T-helper 2 cell treated with Interferon-gamma antibody and Interleukin-4, amounts not matched to agents 100 ng/mL and 5 ng/mL, for 36 hours (primary cell): ENCODE results near the gene TNNT1. TPM values are rescaled to one million over a fixed set of nuclear protein-coding genes. Genes with fewer than 3 reads are reported as not detected.
"Not testable (repeated sequence)": the region's sequence is repeated elsewhere in the genome, so short reads cannot be mapped to it uniquely, and the experiment has no call there.

Experiments
- intact Hi-C: fragments of 100-400 bp; cut with micrococcal nuclease; formaldehyde crosslinking; loops from one replicate; pipeline ENCODE4 v1.15.1; 2023
- total RNA-seq: library from RNA; stranded (reverse); gene quantifications from 2 replicates; pipeline ENCODE4 v1.2.3, GENCODE V29; 2022

Gene TNNT1, protein sequence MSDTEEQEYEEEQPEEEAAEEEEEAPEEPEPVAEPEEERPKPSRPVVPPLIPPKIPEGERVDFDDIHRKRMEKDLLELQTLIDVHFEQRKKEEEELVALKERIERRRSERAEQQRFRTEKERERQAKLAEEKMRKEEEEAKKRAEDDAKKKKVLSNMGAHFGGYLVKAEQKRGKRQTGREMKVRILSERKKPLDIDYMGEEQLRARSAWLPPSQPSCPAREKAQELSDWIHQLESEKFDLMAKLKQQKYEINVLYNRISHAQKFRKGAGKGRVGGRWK
- 0.34 and 0.48 TPM in 2 replicates for total RNA-seq

DNA sequence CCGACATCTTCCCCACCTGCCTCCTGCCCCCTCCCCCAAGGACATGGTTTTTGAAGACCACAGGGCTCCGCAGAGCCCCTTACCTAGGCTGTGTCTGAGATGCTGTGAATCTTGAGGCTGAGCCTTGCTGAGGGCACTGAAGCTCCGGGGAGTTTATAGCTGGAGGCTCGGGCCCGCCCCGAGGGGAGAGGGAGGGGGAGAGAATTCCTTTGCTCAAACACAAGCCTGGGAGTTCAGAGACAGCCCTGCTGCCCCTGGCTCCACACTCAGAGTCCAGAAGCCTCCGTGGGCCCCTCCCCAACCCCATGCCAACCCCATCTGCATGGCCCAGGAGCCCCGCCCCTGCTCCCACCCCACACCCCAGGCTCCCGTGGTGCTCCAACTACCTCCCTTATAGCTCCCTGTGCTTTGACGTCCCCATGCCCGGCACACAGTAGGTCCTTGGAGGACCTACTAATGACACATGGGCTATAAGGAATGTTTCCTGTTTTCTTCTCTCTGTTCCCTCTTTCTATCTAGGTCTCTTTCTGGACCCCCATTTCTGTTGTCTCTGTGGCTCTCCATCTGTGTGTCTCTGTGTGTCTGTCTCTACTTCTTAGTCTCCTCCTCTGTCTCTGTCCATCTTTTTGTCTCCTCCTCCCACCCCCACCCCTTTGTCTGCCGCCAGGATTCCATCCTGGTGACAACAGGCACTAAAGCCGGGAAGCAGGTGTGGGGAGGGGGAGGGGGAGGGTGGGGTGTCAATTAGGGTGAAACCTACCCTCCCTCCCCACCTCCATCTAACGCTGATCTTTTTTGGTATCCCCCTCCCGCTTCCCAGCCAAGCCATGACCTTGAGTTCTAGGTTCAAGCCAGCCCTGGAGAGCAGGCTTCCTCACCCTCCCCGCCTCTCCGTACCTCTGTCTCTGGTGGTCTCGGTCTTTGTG, at the start of gene TNNT1:
TNNT1 (minus strand) TSS at position 129 of the 926 bp plus-strand sequence. CDS start 2,049 bp downstream, outside the sequence.
- intact Hi-C loops = loop anchor here (10.0 kb wide), 1 partner anchor 305 kb away; no protein-coding TSS in a partner anchor

- intact Hi-C loops = no loop called here
Measured at GRCh38 chr19:55198651-55199050, 49.6 kb upstream of the TNNT1 start.

DNA sequence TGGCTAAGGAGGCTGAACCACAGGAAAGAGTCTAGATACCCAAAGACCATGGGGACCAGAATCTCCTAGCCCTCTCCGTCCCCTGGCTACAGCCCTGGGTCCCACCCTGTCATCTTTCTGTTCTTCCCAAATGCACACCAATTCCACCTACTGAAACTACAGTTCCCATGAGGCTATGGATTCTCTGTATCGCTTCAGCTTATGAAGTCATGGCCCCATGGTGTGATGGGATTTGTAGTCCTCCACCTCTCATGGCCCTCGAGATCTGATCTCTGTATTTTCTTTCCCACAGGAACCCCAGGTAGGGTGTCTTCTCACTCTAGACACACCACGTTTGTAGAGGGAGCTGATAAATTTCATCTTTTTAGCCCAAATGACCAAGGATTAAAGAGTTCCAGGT, 48.5 kb upstream of the TNNT1 start:
- intact Hi-C loops = no loop called here

GRCh38 chr19:55196803-55197202, 47.8 kb upstream of the TNNT1 start:
- intact Hi-C loops = no loop called here

DNA sequence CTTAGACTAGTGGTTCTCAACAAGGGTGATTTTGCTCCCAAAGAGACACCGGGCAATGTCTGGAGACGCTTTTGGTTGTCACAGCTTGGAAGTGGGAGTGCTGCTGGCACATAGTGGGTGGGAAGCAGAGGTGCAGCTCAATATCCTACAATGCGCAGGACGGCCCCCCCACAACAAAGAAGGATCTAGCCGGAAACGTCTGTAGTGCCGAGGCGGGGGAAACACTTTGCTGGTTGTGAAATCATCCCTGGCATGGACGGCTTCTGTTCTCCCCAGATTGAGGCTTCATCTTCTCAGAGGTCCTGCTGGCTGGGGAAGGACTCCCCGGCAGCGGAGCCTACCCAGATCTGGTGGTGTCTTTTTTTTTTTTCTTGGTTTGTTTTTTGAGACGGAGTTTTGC, 44.5 kb upstream of the TNNT1 start:
- intact Hi-C loops = no loop called here

DNA sequence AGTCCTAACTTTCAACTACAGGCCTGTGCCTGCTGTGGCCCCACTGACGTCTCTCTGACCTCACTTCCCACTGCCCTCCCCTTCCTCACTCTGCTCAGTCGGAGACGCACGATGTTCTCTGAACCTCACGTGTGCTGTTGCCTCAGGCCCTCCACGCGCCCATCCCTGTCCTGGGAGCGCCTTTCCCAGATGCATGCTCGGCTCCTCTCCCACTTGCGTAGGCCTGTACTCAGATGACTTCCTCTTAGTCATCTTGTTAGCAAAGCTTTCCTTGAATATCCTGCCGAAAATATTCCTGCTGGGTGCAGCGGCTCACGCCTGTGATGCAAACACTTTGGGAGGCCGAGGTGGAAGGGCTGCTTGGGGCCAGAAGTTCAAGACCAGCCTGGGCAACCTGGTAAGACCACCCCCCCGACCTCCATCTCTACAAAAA, 40.4 kb upstream of the TNNT1 start:
- intact Hi-C loops = no loop called here

GRCh38 chr19:55188625-55189024, 39.6 kb upstream of the TNNT1 start:
- intact Hi-C loops = no loop called here

DNA sequence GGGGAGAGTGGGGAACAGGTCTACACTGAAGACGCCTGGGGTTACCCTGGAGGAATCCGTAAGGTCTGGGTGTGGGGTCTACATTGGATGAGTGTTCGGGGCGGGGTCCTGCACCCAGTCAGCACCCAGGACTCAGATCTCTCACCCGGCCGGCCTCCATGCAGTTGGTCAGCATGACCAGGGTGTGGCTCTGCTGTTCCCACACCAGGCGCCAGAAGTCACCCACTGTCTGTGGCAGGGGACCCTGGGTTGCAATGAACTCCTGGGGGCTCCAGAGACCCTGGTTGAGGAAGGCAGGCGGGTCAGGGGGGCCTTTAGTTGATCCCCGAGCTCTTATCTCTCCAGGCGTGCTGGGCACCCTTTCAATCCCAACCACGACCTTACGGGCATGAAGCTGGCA, 37.1 kb upstream of the TNNT1 start:
- intact Hi-C loops = no loop called here

- intact Hi-C loops = no loop called here
Measured at GRCh38 chr19:55181740-55182139, 32.7 kb upstream of the TNNT1 start.

- intact Hi-C loops = loop anchor here (1.0 to 5.0 kb wide), 2 partner anchors 77 to 228 kb away; partner anchors contain the start of gene PPP6R1
Measured at GRCh38 chr19:55179606-55180484, 30.8 kb upstream of the TNNT1 start, which contains the start of gene SYT5. TSS of gene SYT5 (minus strand) at chr19:55180289. CDS start at chr19:55179041, 1,248 bp downstream.

DNA sequence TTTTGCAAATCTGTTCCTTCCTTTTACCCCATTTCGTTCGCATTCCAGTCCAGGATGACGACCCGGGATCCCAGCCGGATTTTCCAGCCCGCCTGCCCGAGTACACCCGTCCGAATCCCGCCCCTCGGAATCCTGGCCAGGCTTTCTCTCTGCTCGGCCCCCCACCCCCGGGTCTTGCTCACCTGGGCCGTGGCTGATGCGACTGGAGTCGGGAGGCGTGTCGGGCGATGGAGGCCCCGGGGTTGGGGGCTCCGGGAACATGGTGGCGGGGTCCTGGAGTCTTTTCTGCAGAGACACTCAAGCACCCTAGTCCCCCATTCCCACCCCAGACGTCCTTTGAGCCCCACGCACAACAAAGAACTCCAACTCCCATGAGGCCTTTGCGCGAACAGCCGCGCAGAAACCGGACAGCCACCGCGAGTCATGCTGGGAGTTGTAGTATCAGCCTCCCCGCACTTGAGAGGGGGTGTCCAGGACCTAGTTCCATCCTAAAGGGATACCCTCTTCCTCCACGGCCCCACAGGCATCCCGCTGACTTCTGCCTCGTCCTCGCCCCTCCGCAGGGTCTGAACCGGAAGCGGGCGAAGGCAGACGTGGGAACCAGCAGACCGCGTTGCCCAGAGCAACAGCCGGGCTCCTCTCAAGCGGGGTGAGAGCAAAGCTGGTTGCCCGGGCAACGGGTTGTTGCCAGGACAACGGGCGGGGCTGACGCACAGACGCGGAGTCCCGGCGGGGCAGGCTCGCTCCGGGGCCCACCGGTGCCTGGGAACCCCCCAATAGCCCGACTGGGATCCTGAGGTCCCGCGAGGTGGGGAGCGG, 30.0 kb upstream of the TNNT1 start:
- intact Hi-C loops = loop anchor here (5.0 kb wide), 1 partner anchor 78 kb away; the partner anchor contains the start of gene PPP6R1

DNA sequence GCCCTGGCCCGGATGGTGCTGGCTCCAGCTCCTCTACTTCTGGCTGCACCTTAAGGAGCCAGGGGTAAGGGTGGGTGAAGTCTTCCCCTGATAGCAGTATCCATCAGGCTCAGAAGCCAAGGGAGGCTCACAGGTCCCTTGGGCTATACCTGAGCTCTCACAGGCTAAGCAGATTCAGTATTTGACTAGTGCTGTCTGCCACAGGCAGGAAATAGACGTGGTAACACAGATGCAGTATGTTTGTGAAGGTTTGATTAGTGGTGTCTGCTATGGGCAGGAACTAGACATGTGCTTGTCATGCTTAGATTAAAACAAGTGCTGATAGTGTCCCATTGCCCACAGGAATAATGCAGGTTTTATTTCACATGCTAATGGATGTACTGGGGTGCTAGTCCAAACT, 27.1 kb upstream of the TNNT1 start:
- intact Hi-C loops = loop anchor here (5.0 kb wide), 1 partner anchor 81 kb away; the partner anchor contains the start of gene PPP6R1

DNA sequence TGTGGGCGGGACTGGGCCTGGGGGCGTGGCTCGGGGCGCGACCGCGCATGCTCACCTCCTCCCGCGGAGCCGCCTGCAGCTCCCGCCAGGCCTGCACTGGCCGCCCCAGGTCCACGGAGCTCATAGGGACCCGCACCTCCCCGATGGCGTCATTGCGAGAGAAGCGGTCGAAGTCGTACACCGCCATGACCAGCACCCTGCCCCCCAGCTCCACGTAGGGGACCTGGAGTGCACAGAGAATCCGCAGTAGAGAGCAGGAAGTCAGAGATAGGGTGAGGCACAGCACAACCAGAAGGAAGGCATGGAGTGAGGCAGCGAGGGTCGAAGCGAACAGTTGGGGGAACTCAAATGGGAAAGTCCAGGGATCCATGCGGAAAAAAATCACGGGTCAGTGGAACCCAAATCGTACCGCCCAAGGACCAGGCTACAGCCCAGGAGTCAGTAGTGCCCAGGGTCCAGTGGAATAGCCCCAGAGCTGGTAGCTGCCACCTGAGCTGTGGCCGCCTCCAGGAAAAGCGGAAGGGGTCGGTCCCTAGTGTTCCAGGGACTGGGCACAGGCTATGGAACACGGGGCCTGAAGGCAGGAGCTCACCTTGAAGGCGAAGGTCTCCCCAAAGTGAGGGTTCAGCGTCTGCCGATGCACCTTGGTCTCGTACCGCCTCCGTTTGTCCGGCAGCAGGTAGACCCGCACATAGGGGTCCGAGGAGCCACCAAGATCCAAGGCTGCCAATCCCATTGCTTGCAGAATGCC, 26.3 kb upstream of the TNNT1 start:
- intact Hi-C loops = loop anchor here (5.0 kb wide), 1 partner anchor 82 kb away; the partner anchor contains the start of gene PPP6R1

- intact Hi-C loops = loop anchor here (5.0 kb wide), 1 partner anchor 83 kb away; the partner anchor contains the start of gene PPP6R1
Measured at GRCh38 chr19:55174425-55175116, 25.6 kb upstream of the TNNT1 start.

GRCh38 chr19:55173714-55174409, 24.9 kb upstream of the TNNT1 start:
- intact Hi-C loops = no loop called here

DNA sequence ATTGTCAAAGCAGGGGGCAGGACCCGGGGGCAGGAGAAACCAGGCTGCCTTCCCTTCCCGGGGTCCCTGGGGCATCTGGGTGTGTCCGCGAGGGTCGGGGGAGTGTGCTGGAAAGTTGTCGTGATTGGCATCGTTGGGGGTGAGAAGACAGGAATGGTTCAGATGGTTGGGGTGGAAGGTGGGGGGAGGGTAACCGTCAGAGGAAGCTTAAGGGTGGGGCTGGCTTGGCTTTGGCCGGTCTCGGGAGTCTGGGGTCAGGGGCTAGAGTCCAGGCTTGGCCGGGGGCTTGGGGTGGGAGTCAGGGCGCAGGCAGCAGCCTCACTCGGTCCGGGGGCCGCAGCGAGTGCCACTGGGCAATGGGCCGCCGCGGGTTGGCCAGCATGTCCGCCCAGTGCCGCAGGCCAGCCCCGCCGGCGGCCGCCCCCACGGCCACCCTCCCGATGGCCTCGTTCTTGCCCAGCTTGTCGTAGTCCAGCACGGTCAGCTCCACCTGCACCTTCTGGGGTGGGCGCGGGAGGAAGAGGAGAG, 24.2 kb upstream of the TNNT1 start:
- intact Hi-C loops = no loop called here

- intact Hi-C loops = no loop called here
Measured at GRCh38 chr19:55172741-55173140, 23.7 kb upstream of the TNNT1 start.

DNA sequence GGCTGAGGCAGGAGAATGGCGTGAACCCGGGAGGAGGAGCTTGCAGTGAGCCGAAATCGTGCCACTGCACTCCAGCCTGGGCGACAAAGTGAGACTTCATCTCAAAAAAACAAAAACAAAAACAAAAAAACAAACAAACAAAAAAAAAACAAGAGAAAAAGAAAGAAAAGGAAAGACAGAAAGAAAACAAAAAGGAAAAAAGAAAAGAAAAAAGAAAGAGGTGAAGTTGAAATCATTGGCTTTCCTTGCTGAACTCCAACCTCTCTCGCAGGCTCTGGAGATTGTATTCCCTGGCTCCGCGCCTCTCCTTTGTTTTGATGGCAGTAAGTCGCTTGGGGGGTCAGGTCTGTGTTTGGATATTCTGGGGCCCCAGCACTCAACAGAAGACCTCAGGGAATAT, 23.3 kb upstream of the TNNT1 start:
- intact Hi-C loops = not testable (repeated sequence)
